GM18861 (cell line): ENCODE data around the gene ERICH6B.
A peak's percentile ranks its signal among the peaks of the same experiment; 100 is the strongest.

Source experiments
- ATAC-seq: cut with Tn5 transposase; IDR thresholded peaks from one replicate; pipeline ENCODE4 v1.9.1; 2021; ENCODE audit not compliant: unreplicated experiment

ERICH6B gene

GRCh38 chr13:45545686-45546409 is 69.7 kb downstream of the ERICH6B start:
- no peak for ATAC-seq

- ATAC-seq, result no peak
Observed at GRCh38 chr13:45544520-45544919, 71.0 kb downstream of the ERICH6B start.

DNA sequence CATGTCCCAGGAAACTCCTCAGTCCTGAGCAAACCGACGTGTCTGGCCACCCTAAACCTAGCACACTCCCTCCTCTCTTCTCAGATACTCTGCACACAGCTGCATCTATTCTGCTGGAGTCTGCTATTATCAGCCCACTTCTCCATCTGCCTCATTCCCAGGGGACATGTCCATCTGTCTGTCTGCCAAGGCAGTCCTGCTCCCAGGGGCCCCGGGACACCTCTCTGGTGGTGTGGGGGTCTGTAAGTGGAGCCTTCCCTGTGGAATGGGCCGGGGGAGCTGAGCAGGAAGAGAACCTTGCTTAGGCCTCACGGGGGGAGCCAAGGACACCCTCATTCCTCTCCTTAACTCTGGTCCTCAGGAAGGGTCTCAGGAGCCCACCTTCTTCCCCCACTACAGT is 72.7 kb downstream of the ERICH6B start:
- ATAC-seq, result no peak

GRCh38 chr13:45542391-45542790 is 73.1 kb downstream of the ERICH6B start:
- no peak for ATAC-seq

GRCh38 chr13:45541806-45542205 is 73.7 kb downstream of the ERICH6B start:
- ATAC-seq, result no peak

- ATAC-seq, result no peak
Observed at GRCh38 chr13:45540864-45541263, 74.7 kb downstream of the ERICH6B start.

DNA sequence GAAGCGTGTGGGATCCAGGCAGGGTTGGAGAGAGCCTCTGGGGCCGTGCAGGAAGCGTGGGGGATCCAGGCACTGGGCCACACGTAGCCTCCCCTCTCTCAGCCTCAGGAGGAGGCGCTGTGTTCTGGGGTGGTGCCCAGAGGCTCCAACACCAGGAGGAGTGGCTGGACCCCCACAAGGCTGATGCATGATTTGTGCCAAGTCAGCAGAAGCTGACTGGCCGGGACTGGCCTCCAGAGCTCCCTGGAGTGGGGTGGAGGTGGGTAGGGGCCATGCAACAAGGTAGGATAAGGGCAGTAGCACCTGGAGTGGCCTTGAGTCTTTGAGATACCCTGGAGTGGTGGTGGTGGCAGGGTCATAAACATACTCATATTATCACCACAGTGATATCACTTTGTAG is 75.3 kb downstream of the ERICH6B start:
- ATAC-seq, result no peak

DNA sequence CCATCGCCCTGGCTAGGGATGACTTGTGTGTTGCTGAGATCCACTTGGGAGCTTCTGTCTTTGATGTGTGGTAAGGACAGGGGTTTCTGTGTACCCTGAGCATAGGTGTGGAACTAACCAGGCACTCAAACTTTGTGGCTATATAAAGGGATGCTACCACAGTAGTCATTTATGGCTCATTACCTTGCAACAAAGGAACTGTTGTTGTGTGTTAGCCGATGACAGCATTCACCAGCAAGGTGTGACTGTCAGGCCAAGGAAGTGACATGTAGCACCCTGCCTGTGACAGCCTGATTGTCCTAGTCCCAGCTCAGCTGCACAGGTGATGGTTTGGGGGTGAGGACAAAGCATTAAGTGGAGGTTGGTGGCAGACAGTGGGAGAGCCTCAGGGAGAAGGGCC is 77.2 kb downstream of the ERICH6B start:
- ATAC-seq, result peak; percentile 54

DNA sequence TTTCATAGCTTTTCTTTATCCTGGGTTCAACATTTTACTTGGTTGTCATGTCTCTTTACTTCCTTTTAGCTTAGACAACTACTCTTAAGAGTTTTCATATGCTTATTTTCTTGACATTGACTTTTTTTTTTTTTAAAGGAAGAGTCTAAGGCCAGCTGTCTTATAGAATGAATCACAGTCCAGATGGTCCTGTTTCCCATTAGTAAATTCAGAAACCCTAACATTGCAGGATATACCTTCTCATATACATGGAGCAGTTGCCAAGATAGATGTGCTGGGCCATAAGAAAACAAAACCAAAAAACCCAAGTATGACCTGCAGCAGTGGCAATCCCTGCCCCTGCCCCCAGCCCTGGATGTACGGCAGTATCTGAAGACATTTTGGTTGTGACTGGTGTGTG is 78.0 kb downstream of the ERICH6B start:
- ATAC-seq, result no peak

GRCh38 chr13:45536224-45536623 is 79.3 kb downstream of the ERICH6B start:
- no peak for ATAC-seq

DNA sequence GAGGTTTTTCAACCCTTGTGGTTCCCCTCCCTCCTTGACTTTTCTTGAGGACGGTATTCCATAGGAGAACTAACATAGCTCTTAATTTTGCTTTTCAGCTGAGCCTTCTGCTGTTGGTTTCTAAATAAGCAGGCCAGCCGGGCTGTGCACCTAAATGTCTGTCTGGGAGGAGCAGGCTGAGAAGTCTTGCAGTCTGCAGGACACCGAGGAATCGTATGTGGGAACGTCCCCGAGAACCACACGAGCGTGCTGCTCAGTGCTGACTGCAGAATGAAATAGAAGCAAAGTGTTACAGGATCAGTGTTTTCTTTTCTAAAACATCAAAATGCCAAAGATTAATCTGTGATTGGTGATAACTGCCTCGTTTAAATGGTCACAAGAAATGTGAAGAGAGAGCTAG is 80.9 kb downstream of the ERICH6B start:
- ATAC-seq, result no peak

GRCh38 chr13:45529758-45530157 is 85.8 kb downstream of the ERICH6B start:
- no peak for ATAC-seq

DNA sequence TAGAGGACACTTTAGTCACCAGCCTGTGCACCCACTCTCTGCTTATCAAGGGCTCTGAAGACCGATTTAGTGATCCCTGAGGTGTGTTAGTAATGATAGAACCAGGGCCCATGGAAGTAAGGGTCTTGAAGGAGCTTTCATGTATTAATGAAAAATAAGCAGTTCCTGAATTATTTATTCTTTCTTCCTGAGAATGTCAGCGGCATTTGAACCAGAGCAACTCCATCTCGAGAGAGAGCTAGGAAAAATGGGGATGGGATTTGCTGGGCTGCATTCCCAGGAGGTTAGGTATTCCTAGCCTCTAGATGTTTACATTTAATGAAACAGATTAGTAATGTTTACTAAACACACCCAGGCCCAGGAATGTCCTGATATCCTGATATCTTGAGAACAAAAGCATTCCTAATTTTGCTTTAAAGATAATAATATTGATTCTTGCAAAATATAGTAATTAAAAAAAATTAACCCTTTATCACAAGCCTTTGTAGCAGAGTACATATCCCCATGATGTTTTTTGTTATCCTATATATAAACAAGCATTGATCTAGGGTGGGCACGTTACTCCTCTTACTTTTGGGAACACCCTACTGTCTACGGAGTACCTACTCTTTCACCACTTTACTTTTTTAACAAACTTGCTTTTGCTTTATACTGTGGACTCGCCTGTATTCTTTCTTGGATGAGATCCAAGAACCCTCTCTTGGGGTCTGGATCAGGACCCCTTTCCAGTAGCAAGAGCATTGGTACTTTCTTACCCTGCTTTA is 87.7 kb downstream of the ERICH6B start:
- no peak for ATAC-seq

- ATAC-seq, result no peak
Observed at GRCh38 chr13:45522571-45522970, 93.0 kb downstream of the ERICH6B start.

DNA sequence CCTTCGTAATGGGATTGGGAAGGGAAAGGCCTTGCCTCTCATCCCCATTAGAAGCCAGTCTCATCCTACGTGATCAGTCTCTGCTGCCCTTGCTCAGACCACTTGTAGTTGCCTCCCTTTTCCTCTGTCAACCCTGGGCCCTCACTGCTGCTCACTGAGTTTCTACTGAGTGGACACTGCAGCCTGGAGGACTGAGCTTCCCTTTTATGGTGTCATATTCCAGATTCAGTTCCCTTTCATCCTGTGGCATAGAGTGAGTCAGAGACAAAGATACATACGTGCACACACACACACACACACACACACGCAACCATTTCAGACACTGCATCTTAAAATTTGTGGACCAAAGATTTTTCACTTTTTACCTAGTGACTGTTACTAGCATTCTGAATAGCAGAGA is 94.2 kb downstream of the ERICH6B start:
- ATAC-seq, result no peak

DNA sequence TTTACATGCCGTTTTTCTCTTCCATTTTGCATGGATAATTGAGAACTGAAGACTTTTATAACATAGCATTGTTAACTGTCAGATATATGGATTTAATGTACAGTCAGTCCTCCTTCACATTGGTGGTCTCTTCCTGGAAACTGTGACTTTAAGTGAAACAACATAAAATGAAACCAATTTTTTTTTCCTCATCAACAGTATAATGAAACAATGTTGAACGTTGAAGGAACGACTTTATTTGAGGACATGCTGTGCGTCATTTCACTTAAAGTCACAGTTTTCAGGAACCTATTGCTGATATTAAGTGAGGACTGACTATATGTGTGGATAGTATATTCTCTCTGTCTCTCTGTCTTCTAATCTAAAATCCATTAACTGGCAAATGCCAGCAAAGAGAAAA is 96.0 kb downstream of the ERICH6B start:
- no peak for ATAC-seq

DNA sequence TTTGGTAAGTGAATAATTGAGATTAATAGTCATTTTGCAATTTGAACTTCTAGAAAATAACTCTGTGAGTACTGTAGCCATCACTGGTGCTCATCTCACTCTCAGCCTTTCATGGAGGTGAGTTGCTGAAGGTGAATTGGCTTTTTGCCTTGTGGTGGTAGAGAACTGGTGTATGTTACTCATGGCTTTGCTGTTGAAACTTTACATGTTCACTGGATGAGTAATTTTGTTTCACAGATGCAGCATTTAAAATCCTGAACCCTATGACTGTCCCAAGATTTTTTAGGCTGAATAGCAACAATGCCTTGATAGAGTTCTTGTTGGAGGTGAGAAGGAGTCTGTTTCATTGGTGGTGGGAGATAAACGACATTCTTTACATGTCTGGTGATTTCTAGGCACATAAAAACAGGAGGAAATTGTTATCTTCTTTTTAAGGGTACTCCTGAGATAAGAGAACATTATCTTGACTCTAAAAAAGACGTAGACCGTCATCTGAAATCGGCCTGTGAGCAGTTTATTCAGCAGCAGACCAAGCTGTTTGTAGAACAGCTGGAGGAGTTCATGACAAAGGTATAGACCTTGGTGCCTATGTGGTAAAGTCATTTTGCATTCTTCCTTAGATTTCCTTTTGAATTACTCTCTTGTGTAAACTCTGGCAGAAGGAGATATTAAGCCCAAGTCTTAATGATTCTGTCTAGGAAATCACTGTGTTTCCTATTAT is 96.9 kb downstream of the ERICH6B start:
- no peak for ATAC-seq

DNA sequence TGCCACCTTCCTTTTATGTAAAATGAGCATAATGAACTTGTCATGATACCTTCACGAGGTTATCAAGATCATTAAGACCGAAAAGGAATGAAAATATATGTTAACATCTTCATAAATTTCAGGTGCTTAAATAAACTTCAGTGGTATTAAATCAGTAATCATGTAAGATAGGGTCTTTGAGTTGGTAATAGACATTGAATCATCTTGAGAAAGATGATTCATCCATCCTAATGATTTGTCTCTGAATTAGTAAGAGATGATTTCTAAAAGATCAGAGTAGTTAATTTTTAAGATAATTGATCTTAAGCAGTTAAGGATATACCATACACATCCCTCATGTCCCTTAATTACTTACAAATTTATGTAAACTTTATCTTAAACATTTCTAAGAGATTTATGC is 98.8 kb downstream of the ERICH6B start:
- ATAC-seq, result no peak

DNA sequence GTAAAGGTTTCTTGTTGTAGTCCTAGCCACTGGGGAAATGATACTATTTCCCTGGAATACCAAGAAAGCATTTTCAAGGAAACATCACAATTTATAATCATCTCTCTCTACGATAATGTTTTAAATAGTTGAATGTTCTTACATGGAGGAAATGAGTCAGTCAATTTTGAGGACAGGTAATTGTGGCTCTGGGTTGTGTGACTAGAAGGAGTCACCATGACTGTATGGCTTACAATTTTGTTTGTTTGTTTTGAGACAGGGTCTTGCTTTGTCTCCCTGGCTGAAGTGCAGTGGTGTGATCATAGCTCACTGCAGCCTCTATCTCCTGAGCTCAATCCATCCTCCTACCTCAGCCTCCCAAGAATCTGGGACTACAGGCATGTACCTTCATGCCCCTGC is 103.4 kb downstream of the ERICH6B start:
- ATAC-seq, result no peak

DNA sequence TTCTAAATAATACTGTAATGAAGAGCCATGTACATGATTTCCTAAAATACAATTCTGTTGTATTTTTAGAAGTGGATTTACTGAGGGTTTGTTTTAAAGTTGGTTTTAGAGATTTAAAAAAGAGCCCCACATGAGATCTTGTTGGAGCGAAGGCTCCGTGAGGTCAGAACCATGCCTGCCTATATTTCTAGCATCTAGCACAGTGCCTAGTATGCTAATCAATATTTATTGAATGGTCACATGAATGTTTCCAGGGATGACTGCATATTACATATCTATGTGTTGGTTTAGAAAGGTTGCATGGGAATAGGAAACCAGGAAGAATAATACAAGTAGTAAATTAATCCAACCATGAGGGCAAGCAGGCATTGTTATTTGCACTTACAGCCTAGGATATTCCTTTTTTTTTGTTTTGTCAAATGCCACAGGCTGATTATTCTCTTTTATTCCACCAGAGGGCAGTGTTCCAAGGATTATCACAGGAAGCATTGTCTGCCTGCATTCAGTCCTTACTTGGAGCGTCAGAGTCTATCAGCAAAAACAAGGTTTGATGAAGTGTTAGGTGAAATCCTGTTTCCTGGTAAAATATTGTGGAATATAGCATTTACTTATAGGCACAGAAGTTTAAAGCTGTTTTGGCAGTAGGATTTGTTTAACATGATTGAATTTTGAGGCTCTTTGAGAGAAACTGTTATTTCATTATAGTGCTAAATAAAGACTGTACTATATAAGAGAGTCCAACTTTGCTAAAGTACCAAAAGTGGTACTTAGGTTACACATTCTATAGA is 104.0 kb downstream of the ERICH6B start:
- no peak for ATAC-seq

GRCh38 chr13:45510672-45511071 is 104.9 kb downstream of the ERICH6B start:
- no peak for ATAC-seq
